ENCODE results near the gene ZFYVE27. TPM values are rescaled to one million over a fixed set of nuclear protein-coding genes. Genes with fewer than 3 reads are reported as not detected.
A peak's percentile ranks its signal among the peaks of the same experiment; 100 is the strongest.

ZFYVE27 gene
- total RNA-seq, 4 donors from 2014 or later = 25.8 to 60.5 (median 39.6) TPM

DNA sequence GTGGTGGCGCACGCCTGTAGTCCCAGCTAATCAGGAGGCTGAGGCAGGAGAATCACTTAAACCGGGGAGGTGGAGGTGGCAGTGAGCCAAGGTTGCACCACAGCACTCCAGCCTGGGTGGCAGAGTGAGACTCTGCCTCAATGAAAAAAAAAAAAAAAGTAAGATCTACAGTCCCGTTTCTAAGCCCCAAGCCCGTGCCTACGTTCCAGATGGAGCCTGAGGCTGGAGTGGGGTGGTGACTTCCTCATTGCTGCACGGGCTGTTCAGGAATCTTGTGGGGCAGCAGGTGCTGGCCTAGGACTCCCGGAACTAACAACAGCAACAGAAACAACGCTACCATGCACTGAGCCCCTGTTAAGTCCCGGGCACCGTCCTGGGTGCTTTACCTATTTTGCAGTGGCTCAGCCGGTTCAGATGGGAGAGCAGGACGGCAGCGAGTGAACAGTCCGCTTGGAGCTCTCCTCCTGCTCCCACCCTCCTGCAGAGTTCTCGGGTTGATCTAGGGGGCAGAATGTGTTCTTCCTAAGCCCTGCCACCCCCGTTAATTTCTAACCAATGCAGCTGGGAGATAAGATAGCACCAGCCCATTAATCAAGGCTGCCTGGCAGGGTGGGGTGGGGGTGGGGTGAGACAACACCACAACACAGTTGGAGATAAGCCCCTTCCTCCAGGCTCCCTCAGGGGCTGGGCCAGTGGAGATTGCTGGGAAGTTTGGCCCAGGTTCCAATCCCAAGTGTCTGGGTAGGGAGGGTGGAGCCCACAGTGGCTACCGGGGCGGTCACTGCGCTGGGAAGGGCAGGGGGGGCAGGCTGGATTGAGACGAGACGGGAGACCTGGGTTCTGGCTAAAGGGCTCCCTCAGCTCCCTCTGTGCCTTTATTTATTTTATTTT is 51.9 kb downstream of the ZFYVE27 start:
- H3K4me1 ChIP-seq = peaks cover 9% of the 10 kb centered on the region
- no peaks in the 10 kb centered on the region for H3K9me3 ChIP-seq
- no peak overlapping the region for H3K27ac ChIP-seq
- H3K27me3 ChIP-seq = peaks cover 16% of the 10 kb centered on the region
- 17% methylated on average over 17 of the region's 22 CpGs for WGBS
- no peak for TF ChIP-seq POLR2AphosphoS5 (IDR thresholded peaks at IDR 0.05)
- TF ChIP-seq POLR2A (IDR thresholded peaks at IDR 0.05) = no peak
- TF ChIP-seq CTCF (IDR thresholded peaks at IDR 0.05) = no peak
- no peak for TF ChIP-seq EP300 (IDR thresholded peaks at IDR 0.05)
- H3K36me3 ChIP-seq = no peaks in the 10 kb centered on the region
- no peak overlapping the region for H3K4me3 ChIP-seq
- no peak for DNase-seq (ENCODE audit: low spot score in 2 of 2)

DNA sequence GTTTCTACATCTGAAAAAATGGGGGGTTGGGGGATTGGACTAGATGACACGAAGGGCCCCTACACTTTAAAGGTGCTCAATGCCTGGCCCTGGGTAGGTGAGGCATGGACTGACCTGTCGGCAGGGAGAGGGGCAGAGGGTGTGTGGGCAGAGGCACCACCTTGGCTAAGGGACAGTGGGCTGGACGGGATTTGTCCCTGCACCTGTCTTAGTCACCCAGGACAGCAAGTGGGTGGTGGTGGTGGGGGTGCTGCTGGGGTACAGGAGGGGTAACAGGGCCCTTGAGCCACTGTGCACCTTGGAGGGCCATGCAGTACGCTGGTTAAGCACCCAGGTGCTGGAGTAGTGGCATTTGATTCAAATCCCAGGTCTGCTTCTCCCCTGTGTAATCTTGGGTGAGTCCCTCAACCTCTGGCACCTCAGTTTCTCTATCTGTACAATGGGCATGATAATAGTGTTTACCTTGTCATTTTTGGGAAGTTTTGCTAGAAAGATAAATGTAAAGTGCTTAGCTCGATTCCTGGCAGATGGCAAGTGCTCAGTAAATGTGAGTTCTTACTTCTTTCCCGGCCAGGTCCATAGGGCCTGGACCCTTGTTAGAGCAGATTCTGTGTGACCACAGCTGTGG is 53.0 kb downstream of the ZFYVE27 start:
- no peak overlapping the region for H3K27ac ChIP-seq
- H3K4me3 ChIP-seq = no peak overlapping the region
- no peak for TF ChIP-seq POLR2A (IDR thresholded peaks at IDR 0.05)
- TF ChIP-seq CTCF (IDR thresholded peaks at IDR 0.05) = no peak
- TF ChIP-seq EP300 (IDR thresholded peaks at IDR 0.05) = no peak
- TF ChIP-seq POLR2AphosphoS5 (IDR thresholded peaks at IDR 0.05) = no peak
- H3K4me1 ChIP-seq = peaks cover 9% of the 10 kb centered on the region
- no peak for DNase-seq (ENCODE audit: low spot score in 2 of 2)
- H3K27me3 ChIP-seq = peaks cover 16% of the 10 kb centered on the region
- 86% methylated on average over 2 of the region's 6 CpGs for WGBS
- H3K9me3 ChIP-seq = no peaks in the 10 kb centered on the region
- no peaks in the 10 kb centered on the region for H3K36me3 ChIP-seq

DNA sequence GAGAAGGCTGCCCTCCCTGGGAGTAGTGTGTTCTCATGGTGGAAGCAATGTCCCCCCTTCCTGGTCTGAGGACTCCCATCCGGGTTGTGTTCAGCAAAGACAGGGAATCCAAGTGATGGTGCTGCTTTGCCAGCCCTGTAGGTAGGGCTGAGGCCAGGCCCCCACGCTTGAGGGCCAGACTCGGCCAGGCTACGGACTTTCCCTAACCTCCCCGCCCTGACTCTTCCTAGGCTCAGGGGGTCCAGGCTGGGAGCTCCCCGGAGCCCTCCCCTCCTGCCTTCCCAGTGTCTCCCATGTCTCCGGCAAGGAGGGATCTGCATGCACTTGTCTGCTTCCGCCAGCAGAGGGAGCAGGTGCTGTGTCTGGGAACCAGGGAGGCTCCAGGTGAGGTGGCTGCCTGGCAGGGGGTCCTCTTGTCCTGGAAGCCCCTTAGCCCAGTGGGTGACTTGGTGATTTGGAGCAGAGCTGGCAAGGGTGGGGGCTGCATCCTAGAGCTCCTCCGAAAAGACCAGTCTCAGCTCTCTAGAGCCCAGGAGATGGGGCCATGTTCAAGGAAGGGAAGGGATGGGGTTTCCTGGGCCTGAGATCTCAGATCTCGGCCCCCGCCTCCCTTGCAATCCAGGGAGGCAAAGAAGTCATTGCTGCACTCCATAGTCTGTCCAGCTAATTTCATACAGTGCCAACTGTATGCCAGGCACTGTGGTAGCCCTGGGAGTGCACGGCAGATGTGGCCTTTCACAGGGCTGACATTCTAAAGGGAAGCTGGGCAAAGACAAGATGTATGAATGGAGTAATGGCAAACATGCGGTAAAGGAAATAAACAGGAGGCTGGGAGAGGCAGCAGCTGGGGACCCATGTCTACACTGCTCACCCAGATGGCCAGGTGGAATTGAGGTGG is 55.1 kb downstream of the ZFYVE27 start:
- WGBS = 24% methylated on average over 12 of the region's 13 CpGs
- H3K4me3 ChIP-seq = no peak overlapping the region
- peaks cover 16% of the 10 kb centered on the region for H3K27me3 ChIP-seq
- peaks cover 10% of the 10 kb centered on the region for H3K4me1 ChIP-seq
- no peaks in the 10 kb centered on the region for H3K9me3 ChIP-seq
- TF ChIP-seq POLR2A (IDR thresholded peaks at IDR 0.05) (no peak), POLR2AphosphoS5 (IDR thresholded peaks at IDR 0.05) (no peak), EP300 (IDR thresholded peaks at IDR 0.05) (no peak), CTCF (IDR thresholded peaks at IDR 0.05) (peak; percentile 76 to 88)
- no peaks in the 10 kb centered on the region for H3K36me3 ChIP-seq
- DNase-seq (ENCODE audit: low spot score in 2 of 2) = peak in 1 of 2 donors; percentile 78
- no peak overlapping the region for H3K27ac ChIP-seq

DNA sequence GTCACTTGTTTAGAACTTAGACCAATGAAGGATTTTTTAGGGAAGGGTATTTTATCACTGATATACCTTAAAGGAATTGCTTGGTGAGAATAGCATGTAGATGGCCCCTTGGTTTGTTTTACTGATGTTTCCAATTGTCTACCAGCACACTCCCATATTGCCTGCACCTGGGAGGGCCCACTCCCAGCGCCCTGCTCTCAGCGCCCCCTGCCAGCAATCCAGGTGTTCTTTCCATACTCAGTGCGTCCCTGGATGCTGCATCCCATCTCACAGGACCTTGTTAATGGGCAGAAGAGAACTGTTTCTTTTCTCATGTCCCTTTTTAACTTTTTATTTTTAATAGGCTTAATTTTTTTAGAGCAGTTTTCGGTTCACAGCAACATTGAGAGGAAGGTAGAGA is 59.0 kb downstream of the ZFYVE27 start:
- Histone ChIP-seq H3K4me3 (no peak overlapping the region), H3K27me3 (peaks cover 13% of the 10 kb centered on the region), H3K4me1 (peaks cover 3% of the 10 kb centered on the region), H3K36me3 (no peaks in the 10 kb centered on the region), H3K27ac (no peak overlapping the region), H3K9me3 (no peaks in the 10 kb centered on the region)
- WGBS = 64% methylated on average over 4 of the region's 4 CpGs
- no peak for DNase-seq (ENCODE audit: low spot score in 2 of 2)
- TF ChIP-seq CTCF (IDR thresholded peaks at IDR 0.05) (no peak), POLR2A (IDR thresholded peaks at IDR 0.05) (no peak), EP300 (IDR thresholded peaks at IDR 0.05) (no peak), POLR2AphosphoS5 (IDR thresholded peaks at IDR 0.05) (no peak)

Data from suprapubic skin (tissue), 4 donors.